Measurements from ENCODE around the gene NUDT16L1.

The NUDT16L1 gene

GRCh38 chr16:4654011-4654963 is 39.1 kb upstream of the NUDT16L1 start:
- Histone ChIP-seq H3K36me3 (ENCODE audit: control insufficient read depth, insufficient read depth, low read length) (no peaks in the 10 kb centered on the region), H3K27ac (no peak overlapping the region), H3K27me3 (ENCODE audit: control insufficient read depth, insufficient read depth, low read length) (no peaks in the 10 kb centered on the region), H3K4me2 (ENCODE audit: low read length) (no peak overlapping the region), H3K9me3 (ENCODE audit: control insufficient read depth, low read length) (no peaks in the 10 kb centered on the region), H3K4me3 (ENCODE audit: low read depth, low read length) (no peak overlapping the region), H2AFZ (no peak overlapping the region), H3K9ac (no peak overlapping the region), H3K4me1 (no peaks in the 10 kb centered on the region), H3K79me2 (peaks cover 11% of the 10 kb centered on the region)
- TF ChIP-seq CTCF (IDR thresholded peaks at IDR 0.05) = no peak

DNA sequence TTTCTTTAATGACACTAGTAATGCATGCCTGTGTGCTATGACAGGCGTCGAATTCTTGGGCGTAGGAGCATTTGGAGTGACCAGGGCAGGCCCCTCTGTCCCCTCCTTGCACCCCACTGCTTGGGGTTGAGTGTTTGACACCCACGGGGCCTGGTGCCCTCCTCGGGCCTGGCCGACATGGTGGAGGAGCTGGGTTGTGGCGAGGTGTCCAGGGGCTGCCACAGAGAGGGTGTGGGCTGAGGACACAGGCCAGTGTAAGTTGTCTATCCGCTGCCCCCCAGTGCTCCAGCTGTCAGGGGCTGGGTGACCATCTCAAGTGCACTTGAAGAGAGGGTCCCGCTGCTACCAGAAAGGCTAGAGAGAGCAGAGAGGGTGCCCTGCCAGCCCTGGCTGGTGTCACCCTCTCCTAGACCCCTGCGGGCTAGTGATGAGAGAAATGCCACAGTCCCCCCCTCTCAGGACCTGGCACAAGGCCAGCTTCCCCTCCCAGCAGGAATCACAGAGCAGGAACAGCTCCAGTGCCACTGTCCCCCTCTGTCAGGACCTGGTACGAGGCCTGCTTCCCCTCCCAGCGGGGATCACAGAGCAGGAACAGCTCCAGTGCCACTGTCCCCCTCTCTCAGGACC is 38.3 kb upstream of the NUDT16L1 start:
- no peak overlapping the region for H3K4me3 ChIP-seq (ENCODE audit: low read depth, low read length)
- H2AFZ ChIP-seq = no peak overlapping the region
- H3K27me3 ChIP-seq (ENCODE audit: control insufficient read depth, insufficient read depth, low read length) = no peaks in the 10 kb centered on the region
- no peak overlapping the region for H3K4me2 ChIP-seq (ENCODE audit: low read length)
- H3K4me1 ChIP-seq = no peaks in the 10 kb centered on the region
- peaks cover 11% of the 10 kb centered on the region for H3K79me2 ChIP-seq
- H3K36me3 ChIP-seq (ENCODE audit: control insufficient read depth, insufficient read depth, low read length) = no peaks in the 10 kb centered on the region
- no peak for TF ChIP-seq CTCF (IDR thresholded peaks at IDR 0.05)
- no peak overlapping the region for H3K9ac ChIP-seq
- no peaks in the 10 kb centered on the region for H3K9me3 ChIP-seq (ENCODE audit: control insufficient read depth, low read length)
- H3K27ac ChIP-seq = no peak overlapping the region

- H3K27me3 ChIP-seq (ENCODE audit: control insufficient read depth, insufficient read depth, low read length) = no peaks in the 10 kb centered on the region
- no peak overlapping the region for H3K27ac ChIP-seq
- H3K4me2 ChIP-seq (ENCODE audit: low read length) = no peak overlapping the region
- H3K4me3 ChIP-seq (ENCODE audit: low read depth, low read length) = no peak overlapping the region
- H3K4me1 ChIP-seq = no peaks in the 10 kb centered on the region
- H3K79me2 ChIP-seq = peaks cover 11% of the 10 kb centered on the region
- H3K9ac ChIP-seq = no peak overlapping the region
- H3K36me3 ChIP-seq (ENCODE audit: control insufficient read depth, insufficient read depth, low read length) = no peaks in the 10 kb centered on the region
- H2AFZ ChIP-seq = no peak overlapping the region
- no peak for TF ChIP-seq CTCF (IDR thresholded peaks at IDR 0.05)
- H3K9me3 ChIP-seq (ENCODE audit: control insufficient read depth, low read length) = no peaks in the 10 kb centered on the region
Observed at GRCh38 chr16:4655801-4656200, 37.6 kb upstream of the NUDT16L1 start.

GRCh38 chr16:4656221-4656620 is 37.1 kb upstream of the NUDT16L1 start:
- Histone ChIP-seq H3K4me2 (ENCODE audit: low read length) (no peak overlapping the region), H3K4me1 (no peaks in the 10 kb centered on the region), H2AFZ (no peak overlapping the region), H3K27me3 (ENCODE audit: control insufficient read depth, insufficient read depth, low read length) (no peaks in the 10 kb centered on the region), H3K4me3 (ENCODE audit: low read depth, low read length) (no peak overlapping the region), H3K9me3 (ENCODE audit: control insufficient read depth, low read length) (no peaks in the 10 kb centered on the region), H3K36me3 (ENCODE audit: control insufficient read depth, insufficient read depth, low read length) (no peaks in the 10 kb centered on the region), H3K9ac (no peak overlapping the region), H3K27ac (no peak overlapping the region), H3K79me2 (peaks cover 9% of the 10 kb centered on the region)
- no peak for TF ChIP-seq CTCF (IDR thresholded peaks at IDR 0.05)
